ENCODE results near the gene POLR3GL.
"Not testable (repeated sequence)": the region's sequence is repeated elsewhere in the genome, so short reads cannot be mapped to it uniquely, and the experiment has no call there.

POLR3GL gene

DNA sequence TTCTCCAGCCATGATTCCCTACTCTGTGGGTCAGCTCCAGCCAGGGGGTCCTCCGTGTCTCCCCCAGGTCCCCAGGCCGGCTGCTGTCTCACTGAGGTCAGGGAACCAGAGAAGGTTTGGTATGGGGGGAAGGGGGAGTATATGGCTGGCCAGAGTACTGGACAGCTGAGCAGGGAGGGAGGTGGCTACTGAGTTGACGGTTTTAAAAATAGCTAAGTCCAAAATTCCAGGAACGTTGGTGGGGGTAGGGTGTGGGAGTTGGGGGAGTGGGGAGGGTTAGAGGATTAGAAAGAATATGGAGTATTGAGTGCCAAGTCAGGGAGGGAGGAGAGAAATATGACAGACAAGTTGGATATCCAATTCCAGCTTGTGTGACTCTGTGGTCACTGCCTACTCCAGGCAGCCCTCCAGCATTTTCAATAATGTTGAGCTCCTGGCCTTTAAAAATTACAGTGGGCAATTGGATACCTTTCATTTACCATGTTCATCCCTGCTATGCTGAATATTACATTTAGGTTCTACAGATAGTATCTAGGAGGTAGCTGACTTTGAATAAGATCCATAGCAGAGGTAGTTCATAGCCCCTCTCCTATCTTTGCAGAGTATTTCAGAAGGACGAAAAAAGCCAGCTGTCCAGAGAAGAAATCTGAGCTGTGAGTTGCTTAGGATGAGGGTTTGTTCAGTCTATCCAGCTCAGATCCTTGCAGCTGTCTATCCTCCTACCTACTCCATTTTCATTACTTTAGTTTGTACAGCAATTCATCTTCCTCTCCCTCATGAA is 57.3 kb downstream of the POLR3GL start, which contains the start of gene HJV:
Gene HJV, minus strand, starts transcription at position 114 of the 781 bp plus-strand sequence. CDS start 1,504 bp downstream, outside the sequence.
- no peak for DNase-seq

DNA sequence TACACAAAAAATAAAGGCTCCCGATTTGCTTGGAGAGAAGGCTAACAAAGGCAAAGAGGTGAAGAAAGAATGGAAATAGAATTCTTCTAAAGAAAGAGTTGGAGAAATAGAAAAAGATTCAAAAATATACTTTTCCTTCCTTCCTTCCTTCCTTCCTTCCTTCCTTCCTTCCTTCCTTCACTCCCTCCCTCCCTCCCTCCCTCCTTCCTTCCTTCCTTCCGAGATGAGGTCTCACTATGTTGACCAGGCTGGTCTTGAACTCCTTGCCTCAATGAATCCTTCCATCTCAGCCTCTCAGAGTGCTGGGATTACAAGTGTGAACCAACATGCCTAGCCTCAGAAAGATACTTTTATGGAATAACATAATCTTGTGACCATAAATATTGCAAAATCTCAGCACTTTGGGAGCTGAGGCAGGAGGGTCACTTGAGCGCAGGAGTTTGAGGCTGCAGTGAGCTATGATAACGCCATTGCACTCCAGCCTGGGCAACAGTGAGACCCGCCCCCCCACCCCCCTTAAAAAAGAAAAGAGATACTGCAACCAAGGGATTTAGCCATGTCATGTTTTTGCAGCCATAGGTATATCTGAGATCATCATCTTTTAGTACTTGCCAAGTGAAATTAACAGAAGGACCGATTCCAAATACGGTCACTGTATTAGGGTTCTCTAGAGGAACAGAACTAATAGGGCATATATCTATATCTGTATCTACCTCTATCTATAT is 58.1 kb downstream of the POLR3GL start:
- DNase-seq = no peak

DNA sequence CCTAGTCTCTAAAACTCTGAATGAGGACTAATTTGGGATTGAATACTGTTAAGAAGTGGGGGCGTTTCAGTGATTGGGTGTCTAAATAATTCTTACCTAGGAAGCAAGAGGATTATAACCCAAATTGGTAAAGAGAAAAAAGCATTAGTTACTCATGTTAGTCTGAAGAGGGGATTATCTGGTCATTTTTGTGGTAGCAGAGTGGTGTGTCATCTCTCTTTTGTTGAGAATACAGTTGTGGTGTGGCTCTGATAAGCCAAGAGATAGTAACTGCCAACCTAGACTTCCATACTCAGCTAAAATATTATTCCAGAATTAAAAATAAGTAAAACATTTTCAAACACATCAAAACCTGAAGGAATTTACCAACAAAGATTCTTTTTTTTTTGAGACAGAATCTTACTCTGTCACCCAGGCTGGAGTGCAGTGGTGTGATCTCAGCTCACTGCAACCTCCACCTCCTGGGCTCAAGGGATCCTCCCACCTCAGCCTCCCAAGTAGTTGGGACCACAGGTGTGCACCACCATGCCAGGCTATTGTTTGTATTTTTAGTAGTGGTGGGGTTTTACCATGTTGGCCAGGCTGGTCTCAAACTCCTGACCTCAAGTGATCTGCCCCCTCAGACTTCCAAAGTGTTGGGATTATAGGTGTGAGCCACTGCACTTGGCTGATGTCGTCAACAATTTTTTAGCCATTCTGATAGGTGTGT is 61.5 kb downstream of the POLR3GL start:
- DNase-seq = not testable (repeated sequence)

DNA sequence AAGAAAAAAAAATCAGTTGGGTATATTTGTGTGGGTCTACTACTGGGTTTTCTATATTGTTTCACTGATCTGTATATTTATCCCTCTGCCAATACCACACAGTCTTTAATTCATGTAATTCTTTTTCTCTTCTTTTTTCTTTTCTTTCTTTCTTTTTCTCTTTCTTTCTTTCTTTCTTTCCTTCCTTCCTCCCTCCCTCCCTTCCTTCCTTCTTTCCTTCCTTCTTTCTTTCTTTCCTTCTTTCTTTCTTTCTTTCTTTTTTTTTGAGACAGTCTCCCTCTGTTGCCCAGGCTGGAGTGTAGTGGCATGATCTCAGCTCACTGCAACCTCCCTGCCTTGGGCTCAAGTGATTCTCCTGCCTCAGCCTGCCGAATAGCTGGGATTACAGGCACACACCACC is 62.2 kb downstream of the POLR3GL start:
- DNase-seq = not testable (repeated sequence)
